Tibial artery (tissue), 4 donors: ENCODE results near the gene SRGAP3.

ENCODE experiments used
- DNase-seq, 2 donors: peaks; one replicate each; pipeline ENCODE4 v3.0.0-alpha.2; 2019
- H3K27ac ChIP-seq, 2 donors: fragments of 200-600 bp; sonication (generic) in 1 of 2; 1 replicate in 1 of 2; 2 replicates in 1 of 2; pipeline ENCODE4 v1.5.1; 2018 to 2019; ENCODE audit warnings: mild to moderate bottlenecking in 1 of 2
- H3K27me3 ChIP-seq, 2 donors: fragments of 200-600 bp; sonication (generic) in 1 of 2; one replicate each; pipeline versions ENCODE4 v1.5.1 to v1.6.0; 2016 to 2019
- H3K36me3 ChIP-seq, 3 donors: fragments of 200-600 bp; sonication (generic) in 2 of 3; one replicate each; pipeline ENCODE4 v1.5.1; 2016 to 2019; ENCODE audit warnings: mild to moderate bottlenecking in 2 of 3
- H3K4me1 ChIP-seq, 4 donors: fragments of 200-600 bp; sonication (generic) in 2 of 4; 1 replicate in 3 of 4; 2 replicates in 1 of 4; pipeline ENCODE4 v1.5.1; 2016 to 2019
- H3K4me3 ChIP-seq, 2 donors: fragments of 200-600 bp; sonication (generic) in 1 of 2; 1 replicate in 1 of 2; 2 replicates in 1 of 2; pipeline ENCODE4 v1.5.1; 2018 to 2019; ENCODE audit warnings: mild to moderate bottlenecking in 2 of 2
- H3K9me3 ChIP-seq, 3 donors: fragments of 200-600 bp; sonication (generic) in 1 of 3; one replicate each; pipeline ENCODE4 v1.5.1; 2016 to 2019
- intact Hi-C: fragments of 100-400 bp; cut with DNase I; formaldehyde crosslinking; loops from one replicate; pipeline ENCODE4 v1.15.0; 2023; ENCODE audit warnings: low total_unique reads
- TF ChIP-seq, protein P1 (sequence below), 2 experiments: fragments of 200-600 bp in 1 of 2; fragments of 450-650 bp in 1 of 2; IDR thresholded peaks; one replicate each; pipeline ENCODE4 v1.5.1; 2017 to 2019; ENCODE audit warnings: antibody characterized with exemption in 2 of 2, mild to moderate bottlenecking in 1 of 2, moderate library complexity in 1 of 2

Gene SRGAP3

GRCh38 chr3:9143184-9143583 lies 106.3 kb downstream of the SRGAP3 start:
- Histone ChIP-seq H3K27ac (no peak overlapping the region), H3K27me3 (peaks cover 0 to 5% of the 10 kb centered on the region in 2 donors), H3K36me3 (no peaks in the 10 kb centered on the region), H3K4me3 (no peak overlapping the region), H3K4me1 (peaks cover 0 to 18% (median 16%) of the 10 kb centered on the region in 4 donors), H3K9me3 (peaks cover 0 to 4% (median 0%) of the 10 kb centered on the region in 3 donors)
- DNase-seq, result no peak
- TF ChIP-seq, protein P1, sequence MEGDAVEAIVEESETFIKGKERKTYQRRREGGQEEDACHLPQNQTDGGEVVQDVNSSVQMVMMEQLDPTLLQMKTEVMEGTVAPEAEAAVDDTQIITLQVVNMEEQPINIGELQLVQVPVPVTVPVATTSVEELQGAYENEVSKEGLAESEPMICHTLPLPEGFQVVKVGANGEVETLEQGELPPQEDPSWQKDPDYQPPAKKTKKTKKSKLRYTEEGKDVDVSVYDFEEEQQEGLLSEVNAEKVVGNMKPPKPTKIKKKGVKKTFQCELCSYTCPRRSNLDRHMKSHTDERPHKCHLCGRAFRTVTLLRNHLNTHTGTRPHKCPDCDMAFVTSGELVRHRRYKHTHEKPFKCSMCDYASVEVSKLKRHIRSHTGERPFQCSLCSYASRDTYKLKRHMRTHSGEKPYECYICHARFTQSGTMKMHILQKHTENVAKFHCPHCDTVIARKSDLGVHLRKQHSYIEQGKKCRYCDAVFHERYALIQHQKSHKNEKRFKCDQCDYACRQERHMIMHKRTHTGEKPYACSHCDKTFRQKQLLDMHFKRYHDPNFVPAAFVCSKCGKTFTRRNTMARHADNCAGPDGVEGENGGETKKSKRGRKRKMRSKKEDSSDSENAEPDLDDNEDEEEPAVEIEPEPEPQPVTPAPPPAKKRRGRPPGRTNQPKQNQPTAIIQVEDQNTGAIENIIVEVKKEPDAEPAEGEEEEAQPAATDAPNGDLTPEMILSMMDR (IDR thresholded peaks at IDR 0.05), result no peak
- intact Hi-C loops, result no loop called here

GRCh38 chr3:9142362-9142761 lies 107.1 kb downstream of the SRGAP3 start:
- intact Hi-C loops, result no loop called here

GRCh38 chr3:9141928-9142289 lies 107.5 kb downstream of the SRGAP3 start:
- intact Hi-C loops, result no loop called here
- no peak overlapping the region for H3K4me3 ChIP-seq
- H3K27ac ChIP-seq, result no peak overlapping the region
- no peaks in the 10 kb centered on the region for H3K36me3 ChIP-seq
- peaks cover 0 to 4% (median 0%) of the 10 kb centered on the region in 3 donors for H3K9me3 ChIP-seq
- DNase-seq, result no peak
- peaks cover 0 to 18% (median 17%) of the 10 kb centered on the region in 4 donors for H3K4me1 ChIP-seq
- peaks cover 0 to 8% of the 10 kb centered on the region in 2 donors for H3K27me3 ChIP-seq
- TF ChIP-seq, protein P1 (IDR thresholded peaks at IDR 0.05), result no peak

More at GRCh38 chr3:9142362-9142761, 107.1 kb downstream of the SRGAP3 start:
- Histone ChIP-seq H3K27me3 (peaks cover 0 to 5% of the 10 kb centered on the region in 2 donors), H3K4me3 (no peak overlapping the region), H3K36me3 (no peaks in the 10 kb centered on the region), H3K27ac (no peak overlapping the region), H3K9me3 (peaks cover 0 to 4% (median 0%) of the 10 kb centered on the region in 3 donors), H3K4me1 (peaks cover 0 to 18% (median 16%) of the 10 kb centered on the region in 4 donors)
- TF ChIP-seq, protein P1 (IDR thresholded peaks at IDR 0.05), result no peak
- DNase-seq, result no peak

GRCh38 chr3:9139366-9139765 lies 110.1 kb downstream of the SRGAP3 start:
- TF ChIP-seq, protein P1 (IDR thresholded peaks at IDR 0.05), result no peak
- peaks cover 0 to 30% (median 22%) of the 10 kb centered on the region in 4 donors for H3K4me1 ChIP-seq
- no peak overlapping the region for H3K4me3 ChIP-seq
- no peak for DNase-seq
- no peak overlapping the region for H3K27ac ChIP-seq
- intact Hi-C loops, result no loop called here
- peaks cover 0 to 4% (median 0%) of the 10 kb centered on the region in 3 donors for H3K9me3 ChIP-seq
- no peaks in the 10 kb centered on the region for H3K36me3 ChIP-seq
- H3K27me3 ChIP-seq, result peaks cover 0 to 14% of the 10 kb centered on the region in 2 donors

GRCh38 chr3:9137676-9138075 lies 111.8 kb downstream of the SRGAP3 start:
- H3K36me3 ChIP-seq, result no peaks in the 10 kb centered on the region
- peaks cover 0 to 35% (median 23%) of the 10 kb centered on the region in 4 donors for H3K4me1 ChIP-seq
- no peak overlapping the region for H3K27ac ChIP-seq
- H3K9me3 ChIP-seq, result peaks cover 0 to 4% (median 0%) of the 10 kb centered on the region in 3 donors
- intact Hi-C loops, result no loop called here
- TF ChIP-seq, protein P1 (IDR thresholded peaks at IDR 0.05), result no peak
- no peak overlapping the region for H3K4me3 ChIP-seq
- H3K27me3 ChIP-seq, result peaks cover 0 to 14% of the 10 kb centered on the region in 2 donors
- no peak for DNase-seq
